ENCODE results near the gene WDR73.
A peak's percentile ranks its signal among the peaks of the same experiment; 100 is the strongest.

Gene WDR73

GRCh38 chr15:84600331-84600686, 53.8 kb downstream of the WDR73 start:
- Histone ChIP-seq H3K4me1 (ENCODE audit: insufficient read depth, poor library complexity, severe bottlenecking) (peaks cover 3% of the 10 kb centered on the region), H3K27ac (ENCODE audit: poor library complexity, severe bottlenecking) (no peak overlapping the region), H3K9me3 (ENCODE audit: severe bottlenecking) (no peaks in the 10 kb centered on the region), H3K27me3 (ENCODE audit: insufficient read depth, poor library complexity, severe bottlenecking) (no peaks in the 10 kb centered on the region), H3K36me3 (ENCODE audit: low read depth) (0 out of 2 replicates have a peak, but pooled peaks cover 5% of the 10 kb centered on the region), H3K4me3 (ENCODE audit: severe bottlenecking) (peak overlapping the region; percentile 91)
- DNase-seq (ENCODE audit: low spot score) (peak; percentile 96), ATAC-seq (ENCODE audit: low read depth) (peak; percentile 77)
- TF ChIP-seq, protein P1, sequence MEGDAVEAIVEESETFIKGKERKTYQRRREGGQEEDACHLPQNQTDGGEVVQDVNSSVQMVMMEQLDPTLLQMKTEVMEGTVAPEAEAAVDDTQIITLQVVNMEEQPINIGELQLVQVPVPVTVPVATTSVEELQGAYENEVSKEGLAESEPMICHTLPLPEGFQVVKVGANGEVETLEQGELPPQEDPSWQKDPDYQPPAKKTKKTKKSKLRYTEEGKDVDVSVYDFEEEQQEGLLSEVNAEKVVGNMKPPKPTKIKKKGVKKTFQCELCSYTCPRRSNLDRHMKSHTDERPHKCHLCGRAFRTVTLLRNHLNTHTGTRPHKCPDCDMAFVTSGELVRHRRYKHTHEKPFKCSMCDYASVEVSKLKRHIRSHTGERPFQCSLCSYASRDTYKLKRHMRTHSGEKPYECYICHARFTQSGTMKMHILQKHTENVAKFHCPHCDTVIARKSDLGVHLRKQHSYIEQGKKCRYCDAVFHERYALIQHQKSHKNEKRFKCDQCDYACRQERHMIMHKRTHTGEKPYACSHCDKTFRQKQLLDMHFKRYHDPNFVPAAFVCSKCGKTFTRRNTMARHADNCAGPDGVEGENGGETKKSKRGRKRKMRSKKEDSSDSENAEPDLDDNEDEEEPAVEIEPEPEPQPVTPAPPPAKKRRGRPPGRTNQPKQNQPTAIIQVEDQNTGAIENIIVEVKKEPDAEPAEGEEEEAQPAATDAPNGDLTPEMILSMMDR (IDR thresholded peaks at IDR 0.05; ENCODE audit: poor library complexity, severe bottlenecking), result no peak

DNA sequence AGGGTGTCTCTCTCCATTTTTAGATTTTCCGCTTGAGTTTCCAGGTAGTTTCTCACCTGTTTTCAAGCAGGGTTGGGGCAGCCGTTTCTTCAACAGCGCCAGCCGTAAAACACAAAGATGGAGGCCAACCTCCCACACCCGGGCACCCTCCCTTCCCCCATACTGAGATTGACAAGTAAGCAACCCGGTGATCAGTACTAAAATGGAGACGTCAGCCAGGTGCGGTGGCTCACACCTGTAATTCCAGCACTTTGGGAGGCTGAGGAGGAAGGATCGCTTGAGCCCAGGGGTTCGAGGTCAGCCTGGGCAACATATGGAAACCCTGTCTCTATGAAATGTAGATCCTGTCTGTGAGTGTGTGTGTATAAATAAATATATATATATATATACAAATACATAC, 54.2 kb downstream of the WDR73 start:
- ATAC-seq (ENCODE audit: low read depth), result no peak
- TF ChIP-seq, protein P1 (IDR thresholded peaks at IDR 0.05; ENCODE audit: poor library complexity, severe bottlenecking), result no peak
- no peak overlapping the region for H3K27ac ChIP-seq (ENCODE audit: poor library complexity, severe bottlenecking)
- DNase-seq (ENCODE audit: low spot score), result peak; percentile 57
- no peaks in the 10 kb centered on the region for H3K9me3 ChIP-seq (ENCODE audit: severe bottlenecking)
- 0 out of 2 replicates have a peak, but pooled peaks cover under 1% of the 10 kb centered on the region for H3K36me3 ChIP-seq (ENCODE audit: low read depth)
- H3K27me3 ChIP-seq (ENCODE audit: insufficient read depth, poor library complexity, severe bottlenecking), result no peaks in the 10 kb centered on the region
- peak overlapping the region; percentile 91 for H3K4me3 ChIP-seq (ENCODE audit: severe bottlenecking)
- H3K4me1 ChIP-seq (ENCODE audit: insufficient read depth, poor library complexity, severe bottlenecking), result peaks cover 3% of the 10 kb centered on the region

DNA sequence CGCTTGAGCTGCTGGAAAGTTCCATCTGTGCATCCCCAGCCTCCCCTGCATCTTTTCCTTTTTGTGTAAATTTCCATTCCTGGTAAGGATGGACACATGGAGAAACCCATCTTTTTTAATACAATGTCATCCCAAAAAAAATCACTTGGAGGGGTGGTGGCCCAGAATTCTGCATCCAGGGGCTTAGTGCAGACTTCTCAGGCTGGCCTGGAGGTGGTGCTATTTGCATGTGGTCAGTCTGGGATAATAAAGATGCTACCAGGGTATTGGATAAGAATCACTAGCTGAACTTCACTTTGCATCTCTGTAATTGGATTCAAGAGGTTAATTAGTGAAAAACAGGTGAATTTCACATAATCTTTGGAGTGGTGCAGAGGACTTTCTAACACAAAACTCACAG, 55.1 kb downstream of the WDR73 start:
- no peak for ATAC-seq (ENCODE audit: low read depth)
- DNase-seq (ENCODE audit: low spot score), result no peak
- TF ChIP-seq, protein P1 (IDR thresholded peaks at IDR 0.05; ENCODE audit: poor library complexity, severe bottlenecking), result peak; percentile 84
- Histone ChIP-seq H3K36me3 (ENCODE audit: low read depth) (no peaks in the 10 kb centered on the region), H3K4me1 (ENCODE audit: insufficient read depth, poor library complexity, severe bottlenecking) (peaks cover 3% of the 10 kb centered on the region), H3K27me3 (ENCODE audit: insufficient read depth, poor library complexity, severe bottlenecking) (no peaks in the 10 kb centered on the region), H3K27ac (ENCODE audit: poor library complexity, severe bottlenecking) (no peak overlapping the region), H3K4me3 (ENCODE audit: severe bottlenecking) (no peak overlapping the region), H3K9me3 (ENCODE audit: severe bottlenecking) (no peaks in the 10 kb centered on the region)

DNA sequence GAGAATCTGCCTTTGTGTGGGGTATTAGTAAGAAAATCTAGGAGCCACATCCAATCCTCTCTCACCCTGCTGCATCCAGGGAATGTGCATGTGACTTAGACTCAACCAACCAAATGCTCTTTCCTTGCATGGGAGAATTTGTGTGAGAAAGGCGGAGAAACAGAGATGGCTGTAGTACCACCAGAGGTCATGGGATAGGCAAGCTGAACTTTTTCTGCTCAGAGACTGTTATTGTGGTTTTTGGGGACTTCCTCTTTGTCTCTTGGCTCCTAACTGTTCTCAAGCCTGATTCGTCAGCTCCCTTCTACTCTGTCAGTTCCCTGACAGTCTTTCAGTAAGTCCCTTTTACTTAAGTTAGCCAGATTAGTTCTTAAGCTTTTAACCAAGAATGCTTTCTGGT, 55.8 kb downstream of the WDR73 start:
- no peak for ATAC-seq (ENCODE audit: low read depth)
- TF ChIP-seq, protein P1 (IDR thresholded peaks at IDR 0.05; ENCODE audit: poor library complexity, severe bottlenecking), result no peak

DNA sequence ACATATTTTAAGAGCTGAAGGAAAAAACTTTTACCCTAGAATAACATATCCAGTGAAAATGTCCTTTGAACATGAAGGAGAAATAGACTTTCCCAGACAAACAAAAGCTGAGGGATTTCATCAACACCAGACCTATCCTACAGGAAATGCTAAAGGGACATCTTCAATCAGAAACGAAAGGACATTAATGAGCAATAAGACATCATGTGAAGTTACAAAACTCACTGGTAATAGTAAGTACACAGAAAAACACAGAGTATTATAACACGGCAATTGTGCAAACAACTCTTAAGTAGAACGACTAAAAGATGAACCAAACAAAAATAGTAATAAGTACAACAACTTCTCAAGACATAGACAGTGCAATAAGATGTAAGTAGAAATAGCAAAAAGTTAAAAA, 56.8 kb downstream of the WDR73 start:
- no peaks in the 10 kb centered on the region for H3K36me3 ChIP-seq (ENCODE audit: low read depth)
- TF ChIP-seq, protein P1 (IDR thresholded peaks at IDR 0.05; ENCODE audit: poor library complexity, severe bottlenecking), result no peak
- no peak for ATAC-seq (ENCODE audit: low read depth)
- peaks cover 3% of the 10 kb centered on the region for H3K4me1 ChIP-seq (ENCODE audit: insufficient read depth, poor library complexity, severe bottlenecking)
- no peak for DNase-seq (ENCODE audit: low spot score)
- H3K27me3 ChIP-seq (ENCODE audit: insufficient read depth, poor library complexity, severe bottlenecking), result no peaks in the 10 kb centered on the region
- H3K9me3 ChIP-seq (ENCODE audit: severe bottlenecking), result no peaks in the 10 kb centered on the region
- H3K4me3 ChIP-seq (ENCODE audit: severe bottlenecking), result no peak overlapping the region
- no peak overlapping the region for H3K27ac ChIP-seq (ENCODE audit: poor library complexity, severe bottlenecking)

More for the DNA sequence above, 55.8 kb downstream of the WDR73 start:
- no peak overlapping the region for H3K4me3 ChIP-seq (ENCODE audit: severe bottlenecking)
- no peaks in the 10 kb centered on the region for H3K36me3 ChIP-seq (ENCODE audit: low read depth)
- no peak for DNase-seq (ENCODE audit: low spot score)
- H3K27me3 ChIP-seq (ENCODE audit: insufficient read depth, poor library complexity, severe bottlenecking), result no peaks in the 10 kb centered on the region
- no peaks in the 10 kb centered on the region for H3K9me3 ChIP-seq (ENCODE audit: severe bottlenecking)
- peaks cover 3% of the 10 kb centered on the region for H3K4me1 ChIP-seq (ENCODE audit: insufficient read depth, poor library complexity, severe bottlenecking)
- H3K27ac ChIP-seq (ENCODE audit: poor library complexity, severe bottlenecking), result no peak overlapping the region

Measured in RWPE2 (cell line).